WI38 (cell line): ENCODE measurements around the gene PNMA1.

Source experiments
- H3K4me3 ChIP-seq: 2 replicates; pipeline ENCODE4 v1.5.1; 2011; ENCODE audit warnings: low read depth, mild to moderate bottlenecking, control low read depth, low read length
- TF ChIP-seq, protein P1 (sequence below): IDR thresholded peaks from 2 replicates; pipeline ENCODE4 v1.5.1; 2012; ENCODE audit warnings: low read depth, mild to moderate bottlenecking, control low read depth, low read length

The PNMA1 gene

GRCh38 chr14:73759183-73759713 is 45.1 kb upstream of the PNMA1 start:
- H3K4me3 ChIP-seq: peak overlapping the region; percentile 76
- TF ChIP-seq, protein P1, sequence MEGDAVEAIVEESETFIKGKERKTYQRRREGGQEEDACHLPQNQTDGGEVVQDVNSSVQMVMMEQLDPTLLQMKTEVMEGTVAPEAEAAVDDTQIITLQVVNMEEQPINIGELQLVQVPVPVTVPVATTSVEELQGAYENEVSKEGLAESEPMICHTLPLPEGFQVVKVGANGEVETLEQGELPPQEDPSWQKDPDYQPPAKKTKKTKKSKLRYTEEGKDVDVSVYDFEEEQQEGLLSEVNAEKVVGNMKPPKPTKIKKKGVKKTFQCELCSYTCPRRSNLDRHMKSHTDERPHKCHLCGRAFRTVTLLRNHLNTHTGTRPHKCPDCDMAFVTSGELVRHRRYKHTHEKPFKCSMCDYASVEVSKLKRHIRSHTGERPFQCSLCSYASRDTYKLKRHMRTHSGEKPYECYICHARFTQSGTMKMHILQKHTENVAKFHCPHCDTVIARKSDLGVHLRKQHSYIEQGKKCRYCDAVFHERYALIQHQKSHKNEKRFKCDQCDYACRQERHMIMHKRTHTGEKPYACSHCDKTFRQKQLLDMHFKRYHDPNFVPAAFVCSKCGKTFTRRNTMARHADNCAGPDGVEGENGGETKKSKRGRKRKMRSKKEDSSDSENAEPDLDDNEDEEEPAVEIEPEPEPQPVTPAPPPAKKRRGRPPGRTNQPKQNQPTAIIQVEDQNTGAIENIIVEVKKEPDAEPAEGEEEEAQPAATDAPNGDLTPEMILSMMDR: no peak

GRCh38 chr14:73758392-73759182 is 44.4 kb upstream of the PNMA1 start:
- TF ChIP-seq, protein P1: peak; percentile 67
- peak overlapping the region; percentile 76 for H3K4me3 ChIP-seq

DNA sequence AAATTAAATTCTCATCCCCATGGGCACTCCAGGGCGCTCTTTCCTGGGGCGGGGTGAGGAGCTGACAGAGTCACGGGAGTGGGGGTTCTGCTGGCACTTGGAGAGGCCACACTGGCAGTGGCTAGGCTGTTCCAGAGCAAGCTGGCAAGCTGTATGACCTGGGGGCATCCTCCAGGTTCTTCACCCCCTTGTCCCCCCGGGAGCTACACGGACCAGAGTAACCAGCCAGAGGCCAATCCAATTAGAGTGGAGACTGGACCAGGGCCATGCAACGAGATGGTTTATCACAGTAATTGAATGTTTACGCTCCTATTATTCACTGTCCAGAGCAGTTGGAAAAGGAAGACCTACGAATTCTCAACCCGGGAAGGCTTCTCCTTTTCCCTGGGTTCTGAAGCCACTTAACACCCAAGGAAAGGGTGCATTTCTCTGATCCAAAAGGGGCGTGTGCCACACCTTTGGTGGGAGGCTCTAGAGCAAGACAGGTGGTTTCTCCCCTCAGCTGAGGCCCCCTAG is 43.8 kb upstream of the PNMA1 start:
- H3K4me3 ChIP-seq: peak overlapping the region; percentile 76
- TF ChIP-seq, protein P1: no peak

DNA sequence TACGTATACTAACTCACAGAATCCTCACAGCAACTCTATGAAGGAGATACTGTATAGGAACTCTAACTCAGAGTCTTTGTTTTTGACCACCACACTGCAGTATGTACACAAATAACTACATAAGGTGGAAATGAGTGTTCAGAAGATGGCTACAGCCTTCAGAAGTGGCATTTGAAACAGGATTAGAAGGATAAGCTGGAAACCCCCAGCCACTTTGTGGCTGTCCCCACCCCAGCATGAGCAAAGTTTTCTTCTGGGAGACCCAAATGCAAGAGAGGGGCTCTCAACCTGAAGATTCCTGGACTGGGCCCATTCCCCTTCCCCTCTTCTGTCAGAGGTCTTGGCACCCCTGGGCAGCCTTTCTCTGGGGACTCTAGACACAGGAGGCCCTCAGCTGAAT is 43.2 kb upstream of the PNMA1 start:
- H3K4me3 ChIP-seq: peak overlapping the region; percentile 76
- TF ChIP-seq, protein P1: no peak

GRCh38 chr14:73755434-73756014 is 41.3 kb upstream of the PNMA1 start:
- no peak overlapping the region for H3K4me3 ChIP-seq
- TF ChIP-seq, protein P1: no peak

DNA sequence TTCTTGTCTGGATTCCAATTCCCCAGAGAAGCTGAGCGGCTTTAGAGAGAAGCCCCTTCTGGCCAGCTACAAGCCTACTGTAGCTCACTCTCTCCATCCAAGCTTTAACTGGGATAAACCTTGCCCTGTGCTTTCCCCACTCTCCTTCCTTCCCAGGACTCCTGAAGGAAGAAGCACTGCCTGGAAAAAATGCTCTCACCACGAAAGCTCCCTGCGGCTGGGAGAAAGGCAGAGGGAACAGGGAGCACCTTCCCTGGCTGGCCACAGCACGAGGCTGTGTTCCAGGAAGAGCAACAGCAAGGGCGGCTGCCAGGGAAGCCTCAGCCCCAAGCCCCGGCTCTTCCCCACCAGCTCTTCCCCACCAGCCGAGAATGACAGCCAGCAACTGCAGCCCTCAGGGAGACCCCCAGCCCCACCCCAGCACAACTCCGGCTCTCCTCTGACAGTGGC is 40.8 kb upstream of the PNMA1 start:
- H3K4me3 ChIP-seq: peak overlapping the region; percentile 25
- TF ChIP-seq, protein P1: no peak
